Astrocyte (in vitro differentiated cells and primary cell): ENCODE measurements around the gene OTUD3.

Source experiments
- CTCF ChIP-seq: IDR thresholded peaks from 2 replicates; pipeline ENCODE4 v1.5.1; 2011; ENCODE audit warnings: low read depth, mild to moderate bottlenecking, inconsistent platforms, low read length, moderate library complexity; ENCODE audit not compliant: insufficient read depth
- EZH2 ChIP-seq: IDR thresholded peaks from 2 replicates; pipeline ENCODE4 v1.6.1; 2012; ENCODE audit warnings: mild to moderate bottlenecking, low read length, inconsistent platforms; ENCODE audit not compliant: insufficient read depth

GRCh38 chr1:19957779-19958178 is 75.6 kb downstream of the OTUD3 start:
- no peak for TF ChIP-seq CTCF
- no peak for TF ChIP-seq EZH2
